T-helper 9 cell (primary cell): ENCODE results near the gene ZNF70.

Experiments used
- DNase-seq: peaks from one replicate; pipeline ENCODE4 v3.0.0-alpha.2; 2020

Gene ZNF70

DNA sequence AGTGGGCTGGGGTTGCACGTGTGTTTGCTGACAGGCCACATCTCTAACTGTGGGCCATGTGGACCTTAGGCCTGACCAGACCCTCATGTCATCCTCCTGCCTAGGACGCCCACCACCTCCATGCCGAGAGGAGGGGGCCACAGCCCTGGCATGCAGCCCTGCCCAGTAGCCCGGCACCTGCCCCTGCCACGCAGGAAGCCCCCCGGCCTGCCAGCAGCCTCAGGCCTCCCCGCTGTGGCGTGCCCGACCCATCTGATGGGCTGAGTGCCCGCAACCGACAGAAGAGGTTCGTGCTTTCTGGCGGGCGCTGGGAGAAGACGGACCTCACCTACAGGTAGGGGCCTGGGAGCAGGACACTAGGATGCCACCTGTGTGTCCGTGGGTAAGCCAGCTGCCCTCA, 28.2 kb upstream of the ZNF70 start:
- DNase-seq, result no peak

GRCh38 chr22:23778577-23778900, 27.6 kb upstream of the ZNF70 start:
- no peak for DNase-seq

- no peak for DNase-seq
Measured at GRCh38 chr22:23777776-23778576, 27.1 kb upstream of the ZNF70 start.

GRCh38 chr22:23775779-23776375, 25.0 kb upstream of the ZNF70 start:
- no peak for DNase-seq

- no peak for DNase-seq
Measured at GRCh38 chr22:23774922-23775436, 24.1 kb upstream of the ZNF70 start.

DNA sequence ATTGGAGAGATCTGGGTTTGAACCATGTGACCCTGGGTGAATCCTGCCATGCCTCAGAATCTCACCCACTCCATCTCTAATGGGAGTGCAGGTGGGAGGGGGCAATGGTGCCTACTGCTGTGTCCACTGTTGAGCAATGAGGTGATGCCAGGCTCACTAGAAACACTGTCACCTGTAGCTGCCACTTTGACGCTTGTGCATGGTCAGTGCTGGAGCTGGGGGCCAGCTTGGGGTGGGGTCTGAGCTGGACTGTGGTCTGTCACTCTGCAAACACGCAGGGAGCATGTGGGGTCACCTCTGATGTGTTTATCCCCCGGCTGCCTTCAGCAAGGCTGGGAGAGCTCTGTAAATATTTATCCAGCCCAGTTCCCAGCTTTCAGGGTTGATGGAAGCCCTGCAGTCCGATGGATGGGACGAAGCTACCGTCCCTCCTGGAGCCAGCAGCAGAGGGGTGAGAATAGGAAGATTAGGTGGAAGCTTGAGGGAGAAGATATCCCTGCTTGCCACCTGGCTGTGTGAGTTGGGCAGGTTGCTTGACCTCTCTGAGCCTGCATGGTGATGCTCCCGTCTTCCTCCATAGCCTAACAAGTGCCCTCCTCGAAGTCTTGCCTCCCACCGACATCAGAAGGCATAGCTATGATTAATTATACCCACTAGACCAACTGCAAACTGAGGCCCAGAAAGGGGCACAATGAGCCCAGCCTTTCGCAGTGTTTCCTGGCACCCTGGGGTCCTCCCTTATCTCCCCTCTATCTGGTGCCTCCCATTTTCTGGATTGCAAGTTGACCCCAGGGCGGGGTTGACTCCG, 23.4 kb upstream of the ZNF70 start:
- DNase-seq, result no peak

DNA sequence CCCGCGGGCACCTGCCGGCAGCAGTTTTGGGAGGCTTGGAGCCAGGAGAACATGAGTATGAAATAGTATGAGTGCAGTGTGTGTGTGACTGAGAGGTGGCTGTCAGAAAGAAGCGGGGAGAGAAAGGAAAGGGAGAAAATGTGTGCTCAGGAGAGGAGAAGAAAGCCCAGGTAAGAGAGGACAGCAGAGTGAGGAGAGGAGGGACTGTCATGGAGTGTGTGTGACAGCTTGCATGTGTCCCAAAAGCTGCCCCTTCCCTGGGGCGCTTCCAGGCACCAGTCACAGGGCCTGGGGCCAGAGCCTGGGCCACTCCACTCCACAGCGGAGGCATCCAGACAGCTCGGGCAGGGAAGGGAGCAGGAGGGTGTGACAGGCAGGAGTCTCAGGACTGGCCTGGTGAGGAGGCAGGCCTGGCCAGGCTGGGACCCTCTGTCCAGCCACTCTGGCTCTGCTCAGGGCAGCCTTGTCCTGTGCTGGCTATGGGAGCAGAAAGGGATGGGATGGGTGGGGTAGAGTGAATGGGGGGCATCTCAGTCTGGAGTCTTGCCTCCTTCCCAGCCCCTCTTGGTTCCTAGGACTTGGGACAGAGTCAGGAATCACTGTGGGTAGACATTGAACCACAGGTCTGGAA, 22.7 kb upstream of the ZNF70 start:
- no peak for DNase-seq

DNA sequence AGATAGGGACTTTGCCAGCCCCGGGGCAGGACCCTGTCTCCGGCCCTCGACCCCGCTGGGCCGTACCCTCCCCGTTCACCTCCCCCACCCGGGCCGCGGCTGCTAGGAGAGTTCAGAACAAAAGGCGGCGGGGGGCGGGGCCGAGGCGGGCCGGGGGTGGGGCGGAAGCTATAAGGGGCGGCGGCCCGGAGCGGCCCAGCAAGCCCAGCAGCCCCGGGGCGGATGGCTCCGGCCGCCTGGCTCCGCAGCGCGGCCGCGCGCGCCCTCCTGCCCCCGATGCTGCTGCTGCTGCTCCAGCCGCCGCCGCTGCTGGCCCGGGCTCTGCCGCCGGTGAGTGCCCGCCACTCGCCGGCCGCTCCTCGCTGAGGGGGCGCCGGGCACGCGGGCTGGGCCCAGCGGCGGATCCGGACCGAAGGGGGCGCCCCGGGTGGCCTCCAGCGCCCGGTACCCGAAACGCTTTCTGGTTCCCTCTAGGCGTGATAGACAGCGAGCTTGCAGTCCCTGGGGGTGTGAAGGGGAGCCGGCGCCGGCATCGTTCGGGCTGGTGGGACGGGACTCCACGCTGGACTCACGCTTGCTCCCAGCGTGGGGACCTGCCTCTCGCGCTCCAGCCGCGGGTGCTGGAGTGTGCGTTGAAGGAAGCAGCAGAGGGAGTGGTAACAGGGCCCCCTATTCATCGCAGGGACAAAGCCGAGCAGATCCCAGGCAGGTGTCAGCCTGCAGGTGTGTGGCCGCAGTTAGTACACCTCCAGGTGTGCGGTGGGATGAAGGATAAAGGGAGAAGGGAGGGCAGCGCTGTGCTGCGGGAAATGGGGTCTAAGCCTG, 21.9 kb upstream of the ZNF70 start, which contains the start of gene MMP11:
MMP11 (plus strand) TSS at position 201 of the 825 bp plus-strand sequence; CDS start at position 223, 22 bp downstream.
- peak; percentile 57 for DNase-seq

GRCh38 chr22:23772315-23772648, 21.4 kb upstream of the ZNF70 start:
- no peak for DNase-seq

DNA sequence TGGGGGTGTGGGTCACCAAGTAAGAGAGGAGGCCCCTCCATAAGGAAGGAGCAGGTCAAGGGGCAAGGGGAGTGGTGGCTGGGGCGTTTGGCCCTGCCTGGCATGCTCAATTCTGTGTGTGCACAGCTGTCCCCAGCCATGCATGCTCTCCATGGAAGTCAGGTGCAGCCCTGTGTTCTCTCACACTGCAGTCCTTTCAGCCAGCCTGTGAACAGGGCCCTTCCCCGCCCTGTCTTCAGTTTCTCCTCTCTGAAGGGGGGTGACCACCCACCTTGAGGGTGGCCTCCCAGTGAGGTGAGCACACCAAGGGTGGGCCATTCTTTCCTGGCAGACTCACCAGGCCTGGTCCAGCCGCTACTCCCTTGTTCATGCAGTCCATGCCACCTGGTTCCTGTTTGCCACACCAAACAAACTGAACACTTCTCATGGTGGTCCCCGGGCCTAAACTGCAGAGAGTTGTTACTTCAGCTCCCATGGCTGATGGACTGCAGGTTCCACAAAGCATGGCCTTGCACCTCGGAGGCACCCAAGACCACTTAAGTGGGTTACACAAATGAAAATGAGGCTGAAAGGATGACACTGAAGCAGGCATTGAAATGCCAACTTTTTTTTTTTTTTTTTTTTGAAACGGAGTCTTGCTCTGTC, 18.5 kb upstream of the ZNF70 start:
- DNase-seq, result no peak

DNA sequence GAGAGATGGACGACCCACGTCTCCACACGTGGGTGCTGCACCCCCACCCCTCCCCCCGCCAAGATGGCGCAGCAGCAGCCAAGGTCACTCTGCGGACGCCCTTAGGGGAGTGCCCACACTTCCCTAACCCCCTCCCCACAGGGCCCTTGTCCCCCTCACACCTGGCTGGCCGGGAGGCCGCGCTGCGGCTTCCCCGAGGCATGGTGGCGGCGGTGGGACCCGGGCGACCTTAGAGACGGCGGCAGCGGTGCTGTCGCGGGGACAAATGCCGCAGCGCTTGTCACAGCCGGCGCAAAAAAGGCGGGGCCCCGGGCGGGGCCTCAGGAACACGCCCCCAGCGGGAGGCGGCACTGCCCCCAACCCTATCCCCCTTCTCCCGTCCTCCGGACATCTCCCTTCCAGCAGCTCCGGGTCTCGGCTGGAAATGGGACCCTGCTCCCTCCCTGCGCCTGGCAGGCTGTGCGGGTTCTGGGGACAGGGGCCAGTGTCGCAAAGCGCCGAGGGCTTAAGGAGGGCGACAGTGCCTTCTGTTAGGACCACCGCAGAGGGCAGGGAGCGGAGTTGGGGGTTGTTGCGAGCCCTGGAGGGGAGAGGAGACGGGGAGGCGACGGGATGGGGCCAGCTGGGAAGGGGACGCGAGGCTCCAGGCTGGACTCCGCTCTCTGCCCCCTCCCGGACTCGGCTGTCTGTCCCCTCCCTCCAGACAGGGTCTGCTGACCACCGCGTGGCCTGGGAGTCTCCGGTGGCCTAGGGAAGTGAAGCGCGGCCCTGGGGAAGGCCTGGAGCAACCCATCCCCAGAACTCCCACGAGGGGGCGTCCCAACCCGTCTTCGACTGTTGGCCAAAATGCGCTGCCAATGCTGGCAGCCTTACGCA, 17.0 kb upstream of the ZNF70 start, which contains the start of gene CHCHD10:
CHCHD10 (minus strand) TSS at position 300 of the 876 bp plus-strand sequence; CDS start at position 202, 98 bp downstream.
- peak; percentile 66 for DNase-seq

DNA sequence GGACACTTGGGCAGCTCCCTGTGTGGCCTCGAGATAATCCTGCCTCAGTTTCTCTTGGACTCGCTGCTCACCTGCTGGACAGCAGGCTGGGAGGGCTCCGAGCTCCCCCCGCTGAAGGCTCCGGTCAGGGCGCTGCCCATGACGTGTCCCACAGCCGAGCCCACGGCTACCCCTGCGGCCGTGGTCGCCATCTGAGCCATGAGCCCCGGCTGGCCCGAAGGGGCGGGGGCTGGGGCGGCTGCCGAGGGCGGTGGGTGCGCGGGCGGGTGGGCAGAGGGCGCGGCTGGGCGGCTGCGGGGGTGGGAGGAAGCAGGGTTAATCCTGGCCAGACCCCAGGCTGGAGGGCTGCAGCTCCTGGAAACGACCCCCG, 16.4 kb upstream of the ZNF70 start:
- DNase-seq, result no peak

- DNase-seq, result no peak
Measured at GRCh38 chr22:23764899-23765881, 14.3 kb upstream of the ZNF70 start.

- no peak for DNase-seq
Measured at GRCh38 chr22:23763954-23764353, 13.0 kb upstream of the ZNF70 start.

- peak; percentile 36 for DNase-seq
Measured at GRCh38 chr22:23763579-23763945, 12.7 kb upstream of the ZNF70 start.

DNA sequence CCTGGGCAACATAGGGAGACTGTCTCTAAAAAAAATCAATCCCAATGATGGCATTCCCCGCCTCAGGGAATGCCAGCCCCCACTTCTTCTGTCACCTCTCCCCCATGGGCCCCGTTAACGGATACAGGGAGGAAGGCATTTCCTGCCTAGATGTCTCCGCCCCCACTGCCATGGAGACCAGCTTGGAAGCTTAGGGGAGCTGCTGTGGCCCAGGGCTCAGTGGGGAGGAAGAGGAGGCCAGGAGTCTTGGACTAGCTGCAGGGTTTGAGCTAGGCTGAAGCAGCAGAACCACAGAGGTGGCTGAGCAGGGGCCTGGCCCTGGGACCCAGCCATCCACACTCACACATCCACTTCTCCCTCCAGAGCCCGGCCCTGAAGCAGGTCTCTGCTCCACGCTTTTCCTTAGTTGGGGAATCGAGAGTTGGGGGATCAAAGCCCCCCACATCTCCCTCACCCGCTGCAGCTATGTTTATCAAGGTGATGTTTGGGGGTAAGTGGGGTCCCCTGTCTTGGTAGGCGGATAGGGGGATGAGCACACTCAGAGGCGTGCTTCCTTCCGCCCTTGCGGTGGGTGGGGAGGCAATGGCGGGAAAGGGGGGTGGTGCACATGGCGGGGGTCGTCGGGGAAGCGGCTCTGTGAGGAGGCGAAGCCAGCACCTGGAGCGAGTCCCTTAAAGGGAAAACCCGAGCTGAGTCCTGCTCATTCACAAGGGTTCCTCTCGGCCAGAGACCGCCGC, 12.1 kb upstream of the ZNF70 start, which contains the start of gene C22orf15:
C22orf15 (plus strand) TSS at position 149 of the 737 bp plus-strand sequence; CDS start at position 466, 317 bp downstream.
- DNase-seq, result no peak

GRCh38 chr22:23760056-23760455, 9.1 kb upstream of the ZNF70 start:
- no peak for DNase-seq

DNA sequence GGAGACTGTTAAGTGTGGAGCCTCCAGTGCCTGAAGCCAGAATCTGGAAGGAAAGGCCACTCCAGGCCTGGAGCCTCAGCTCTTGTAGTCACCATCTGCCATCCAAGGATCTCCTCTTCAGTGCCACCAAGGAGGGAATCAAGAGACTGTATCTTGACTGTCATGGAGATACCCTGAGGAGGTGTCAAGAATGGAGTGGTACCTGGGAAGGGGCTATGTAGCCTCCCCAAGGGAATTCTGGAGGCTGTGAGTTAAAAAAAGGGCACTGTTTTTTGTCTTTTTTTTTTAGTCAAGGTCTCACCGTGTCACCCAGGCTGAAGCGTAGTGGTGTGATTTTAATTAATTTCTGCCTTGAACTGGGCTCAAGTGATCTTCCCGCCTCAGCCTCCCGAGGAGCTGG, 8.7 kb upstream of the ZNF70 start:
- DNase-seq, result no peak
